Fibroblast of skin of scalp (primary cell): ENCODE results near the gene NUDT16L1.

Experiments
- DNase-seq: peaks from one replicate; pipeline ENCODE4 v3.0.0-alpha.2; 2013

NUDT16L1 gene

GRCh38 chr16:4664538-4665418 lies 28.6 kb upstream of the NUDT16L1 start:
- no peak for DNase-seq

DNA sequence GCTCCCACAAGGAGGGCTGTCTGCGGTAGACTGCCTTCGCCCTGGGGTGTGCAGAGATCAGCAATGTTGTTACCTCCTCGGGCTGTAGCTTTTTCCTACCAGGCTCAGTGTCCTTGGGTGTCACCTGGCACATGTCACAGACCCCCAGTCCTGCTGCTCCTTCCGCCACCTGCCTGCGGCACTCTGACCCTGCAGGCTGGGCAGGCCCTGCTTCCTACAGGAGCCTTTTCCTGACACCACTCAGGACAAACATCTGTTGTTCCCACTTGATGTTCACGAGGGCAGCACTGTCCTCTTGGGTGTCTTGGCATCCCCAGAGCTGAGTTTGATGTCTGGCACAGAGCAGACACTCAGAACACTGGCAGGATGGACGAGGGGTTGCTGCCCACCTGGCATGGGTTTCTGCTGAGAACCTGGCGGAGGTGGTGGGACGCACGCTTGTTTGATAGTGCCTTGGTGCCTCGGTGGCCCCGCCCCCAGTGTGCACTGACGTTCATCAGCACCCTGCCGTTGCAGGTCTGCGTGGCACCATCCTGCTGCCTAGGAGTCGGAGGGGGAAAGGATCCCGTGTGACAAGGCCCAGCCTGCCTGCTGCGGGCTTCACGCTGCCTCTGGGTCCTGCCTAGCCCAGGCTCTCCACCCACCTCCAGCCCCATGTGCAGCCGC lies 26.7 kb upstream of the NUDT16L1 start:
- no peak for DNase-seq

DNA sequence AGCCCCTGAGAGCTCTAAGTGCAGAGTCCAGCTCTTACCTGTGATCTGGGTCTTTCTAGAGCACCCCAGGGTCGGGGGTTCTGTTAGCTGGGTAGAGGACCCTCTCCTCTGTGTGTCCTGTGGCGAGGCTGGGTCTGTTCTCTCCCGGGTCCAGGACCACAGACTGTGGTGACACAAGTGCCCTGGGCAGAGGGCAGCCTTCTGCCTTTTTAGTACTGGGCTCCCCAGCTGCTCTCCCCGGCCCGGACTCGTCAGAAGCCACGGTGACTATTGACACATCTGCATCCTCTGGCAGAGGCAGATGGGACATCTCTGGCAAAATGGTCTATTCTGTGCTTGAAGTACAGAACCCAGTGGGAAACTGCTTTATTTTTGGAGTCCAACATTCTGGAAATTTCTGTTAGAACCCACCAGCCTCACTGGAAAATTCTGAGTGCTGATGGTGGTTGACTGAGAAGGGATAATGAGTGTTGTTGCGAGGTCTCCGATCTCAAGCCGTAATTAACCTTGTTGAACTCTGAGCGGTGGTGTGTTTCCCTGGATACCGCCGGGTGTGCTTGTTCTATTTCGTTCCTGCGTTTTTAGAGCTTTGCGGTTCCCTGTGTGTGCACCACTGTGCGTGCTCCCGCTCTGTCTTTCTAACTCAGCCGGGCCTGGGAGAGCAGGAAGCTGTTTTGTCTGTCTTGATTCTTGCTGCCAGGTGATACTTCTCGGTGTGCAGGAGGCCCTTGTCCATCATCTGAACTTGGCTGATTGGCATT lies 26.0 kb upstream of the NUDT16L1 start:
- DNase-seq, result no peak

DNA sequence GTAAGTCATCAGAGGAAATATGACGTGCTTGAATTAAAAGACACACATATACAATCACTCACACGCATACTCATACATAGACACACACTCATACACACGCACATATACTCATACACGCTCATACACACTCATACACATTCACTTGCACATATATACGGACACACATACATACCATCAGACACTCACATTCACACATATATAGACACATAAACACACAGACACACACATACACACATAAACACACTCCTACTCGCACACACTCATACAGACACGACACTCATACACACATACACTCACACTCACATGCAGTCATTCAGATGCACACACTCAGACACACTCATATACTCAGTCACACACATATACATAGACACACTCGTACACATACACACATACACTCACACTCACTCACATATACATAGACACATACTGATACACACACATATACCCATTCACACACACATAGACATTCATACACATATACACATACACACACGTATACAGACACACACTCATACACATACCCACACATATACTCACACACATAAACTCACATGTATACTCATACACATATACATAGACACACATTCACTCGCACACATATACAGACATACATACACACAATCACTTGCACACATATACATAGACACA lies 24.9 kb upstream of the NUDT16L1 start:
- DNase-seq, result no peak

GRCh38 chr16:4673387-4674046 lies 19.8 kb upstream of the NUDT16L1 start:
- no peak for DNase-seq

GRCh38 chr16:4674926-4675530 lies 18.3 kb upstream of the NUDT16L1 start:
- DNase-seq, result no peak

GRCh38 chr16:4675864-4676786 lies 17.2 kb upstream of the NUDT16L1 start:
- no peak for DNase-seq

- no peak for DNase-seq
Observed at GRCh38 chr16:4676831-4677230, 16.5 kb upstream of the NUDT16L1 start.

GRCh38 chr16:4677390-4677789 lies 16.0 kb upstream of the NUDT16L1 start:
- DNase-seq, result no peak

- DNase-seq, result no peak
Observed at GRCh38 chr16:4677994-4678393, 15.4 kb upstream of the NUDT16L1 start.

DNA sequence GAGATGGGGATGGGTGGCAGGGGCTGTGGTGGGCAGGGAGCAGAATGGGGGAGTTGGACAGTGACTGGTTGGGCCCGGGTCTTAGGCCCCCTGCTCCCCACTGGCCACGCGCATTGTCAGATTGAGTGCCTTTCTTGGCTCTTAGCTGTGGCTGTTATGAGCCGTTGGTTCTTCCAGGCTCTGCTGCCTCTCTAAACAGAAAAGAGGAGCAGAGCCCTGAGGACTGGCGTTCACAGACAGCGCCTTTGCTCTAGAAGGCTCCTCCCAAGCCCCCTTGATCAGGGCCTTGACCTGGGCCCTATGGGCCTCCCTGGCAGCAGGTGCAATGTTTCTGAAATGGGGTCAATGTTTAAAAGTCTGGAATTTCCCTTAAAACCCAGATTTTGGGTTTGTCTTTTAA lies 14.8 kb upstream of the NUDT16L1 start:
- no peak for DNase-seq

DNA sequence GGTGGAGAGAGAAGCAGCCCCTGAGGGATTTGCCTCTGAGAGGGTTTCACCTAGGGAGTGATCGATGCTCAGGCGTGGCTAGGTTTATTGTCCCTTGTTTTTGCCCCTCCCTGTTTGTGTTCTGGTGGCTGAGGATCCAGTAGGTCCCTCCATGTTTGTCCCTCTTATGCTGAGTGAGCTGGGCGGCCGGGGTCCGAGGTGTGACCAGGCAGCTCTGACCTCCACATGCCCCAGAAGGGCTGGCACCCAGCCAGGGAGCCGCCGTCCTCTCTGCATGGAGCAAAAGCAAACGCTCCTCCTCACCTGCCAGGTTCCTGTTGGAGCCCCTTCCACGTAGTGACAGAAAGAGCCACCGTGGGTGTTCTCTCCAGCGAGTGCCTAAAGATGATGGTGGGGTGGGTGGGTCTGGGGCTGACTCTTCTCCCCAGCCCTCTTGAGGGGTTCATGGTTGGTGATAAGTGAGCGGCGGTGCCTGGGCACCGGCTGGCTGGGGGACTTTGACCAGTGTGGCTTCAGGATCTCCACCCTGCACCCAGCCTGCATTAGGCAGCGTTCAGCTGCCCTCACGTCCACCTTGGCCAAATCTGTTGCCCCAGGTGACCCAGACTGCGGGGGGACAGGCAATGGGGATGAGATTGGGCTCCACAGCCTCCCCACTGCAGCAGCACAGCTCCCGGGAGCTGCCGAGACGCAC lies 14.1 kb upstream of the NUDT16L1 start:
- no peak for DNase-seq

DNA sequence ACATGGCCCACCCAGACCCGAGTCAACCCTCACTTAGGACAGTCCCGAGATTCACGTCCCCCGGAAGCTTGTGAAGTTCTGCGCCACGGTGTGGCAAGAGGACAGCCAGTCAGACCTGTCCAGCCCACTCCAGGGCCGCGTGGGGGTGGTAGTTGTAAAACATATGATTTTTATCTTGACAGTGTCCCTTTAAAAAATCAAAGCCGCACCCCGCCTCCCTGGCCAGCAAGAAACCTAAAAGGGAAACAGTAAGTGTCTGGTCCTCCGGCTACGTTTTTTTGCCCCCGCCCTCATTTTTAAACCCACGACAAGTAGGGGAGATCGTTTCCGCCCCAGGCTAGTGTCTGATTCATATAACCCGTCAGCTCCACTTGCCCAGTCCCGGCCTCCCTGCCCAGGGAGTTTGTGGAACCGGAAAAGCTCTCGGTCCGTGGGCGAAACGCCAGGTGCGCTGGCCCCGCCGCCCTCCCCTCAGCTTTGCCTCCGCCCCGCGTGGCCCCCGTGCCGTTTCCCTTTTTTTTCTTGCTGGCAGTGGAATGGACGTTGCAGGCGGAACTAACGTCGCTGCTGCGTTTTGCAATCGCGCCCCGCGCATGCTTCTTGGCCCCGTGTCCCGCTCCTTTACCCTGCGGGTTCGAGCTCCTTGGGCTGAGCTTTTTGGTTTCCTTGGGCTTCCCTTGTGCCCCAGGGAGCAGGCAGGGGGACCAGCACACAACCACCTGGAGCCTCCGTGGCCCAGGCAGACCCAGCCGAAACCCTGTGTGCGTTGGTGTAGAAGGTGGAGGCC lies 13.3 kb upstream of the NUDT16L1 start:
- DNase-seq, result no peak

DNA sequence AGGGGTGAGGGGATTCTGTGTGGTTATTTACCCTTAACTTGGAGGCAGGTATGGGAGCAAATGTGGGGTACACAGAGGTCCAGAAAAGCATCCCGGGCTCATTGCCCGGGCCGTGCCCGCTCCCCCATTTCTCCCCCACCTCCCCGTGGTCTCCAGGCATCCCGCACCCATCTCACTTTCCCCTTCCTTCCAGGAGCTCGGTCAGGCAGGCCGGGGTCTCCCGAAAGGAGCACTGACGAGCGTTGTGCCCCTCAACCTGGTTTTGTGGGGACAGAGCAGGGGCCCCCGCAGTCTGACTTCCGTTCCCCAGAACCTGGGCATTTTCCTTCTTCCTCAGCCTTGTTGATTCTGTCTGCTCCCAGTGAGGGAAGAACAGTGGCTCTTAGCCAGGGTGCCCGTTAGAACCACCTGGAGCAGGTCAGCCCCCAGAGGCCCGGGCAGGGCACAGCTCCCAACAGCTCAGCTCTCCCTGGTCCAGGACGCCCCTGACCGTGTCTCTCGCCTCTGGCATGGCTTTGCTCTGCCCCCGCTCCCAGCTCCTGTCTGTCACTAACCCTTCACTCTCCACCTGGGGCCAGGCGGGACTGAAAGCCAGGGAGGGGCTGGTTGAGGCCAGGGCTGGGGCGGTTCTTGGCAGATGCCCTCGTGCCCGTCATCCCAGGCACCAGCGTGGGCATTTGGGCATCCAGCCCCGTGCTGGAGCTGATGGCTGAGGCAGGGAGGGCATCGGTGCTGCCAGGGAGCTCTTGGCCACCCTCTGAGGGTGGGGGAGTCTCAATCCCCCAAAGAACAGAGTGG lies 12.5 kb upstream of the NUDT16L1 start:
- DNase-seq, result no peak

DNA sequence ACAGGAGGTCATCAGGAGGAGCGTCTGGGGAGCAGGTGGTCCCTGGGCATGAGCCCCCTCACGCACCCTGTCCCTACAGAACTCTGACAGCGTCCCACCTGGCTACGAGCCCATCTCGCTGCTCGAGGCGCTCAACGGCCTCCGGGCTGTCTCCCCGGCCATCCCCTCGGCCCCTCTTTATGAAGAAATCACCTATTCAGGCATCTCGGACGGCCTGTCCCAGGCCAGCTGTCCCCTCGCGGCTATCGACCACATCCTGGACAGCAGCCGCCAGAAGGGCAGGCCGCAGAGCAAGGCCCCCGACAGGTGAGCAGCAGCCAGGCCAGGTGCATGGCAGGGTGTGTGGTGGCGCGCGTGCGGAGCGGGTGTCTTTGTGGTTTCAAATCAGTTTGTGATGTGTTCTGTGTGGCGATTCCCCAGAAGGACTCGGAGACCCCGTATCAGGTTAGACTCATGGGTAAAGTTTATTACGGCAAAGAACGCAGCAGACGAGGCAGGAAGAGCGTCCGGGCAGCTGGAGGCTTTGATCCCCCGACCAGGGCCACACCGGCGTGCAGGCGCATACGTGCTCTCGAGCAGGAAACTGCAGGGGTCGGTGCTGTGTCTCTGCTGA lies 11.8 kb upstream of the NUDT16L1 start:
- DNase-seq, result no peak

GRCh38 chr16:4682084-4682591 lies 11.2 kb upstream of the NUDT16L1 start:
- DNase-seq, result no peak

- no peak for DNase-seq
Observed at GRCh38 chr16:4682616-4683254, 10.6 kb upstream of the NUDT16L1 start.
